BJ (cell line): ENCODE data around the gene FAM174C. TPM values are rescaled to one million over a fixed set of nuclear protein-coding genes. Genes with fewer than 3 reads are reported as not detected.
A peak's percentile ranks its signal among the peaks of the same experiment; 100 is the strongest.

Experiments used
- CTCF ChIA-PET: fragments of 350-600 bp; formaldehyde crosslinking; extraction: SDS; loops from one replicate; lab custom pipeline; 2021; ENCODE audit warnings: antibody characterized with exemption, inconsistent platforms; lab: Yijun Ruan, JAX
- POLR2A ChIA-PET: fragments of 300-600 bp; sonication (Branson Sonifier 250); formaldehyde crosslinking; extraction: SDS; loops from one replicate; lab custom pipeline; 2021; ENCODE audit warnings: antibody characterized with exemption; lab: Charles Lee
- DNase-seq: peaks from one replicate; pipeline ENCODE4 v3.0.0-alpha.2; 2011; ENCODE audit warnings: low read depth
- H3K27me3 ChIP-seq: 2 replicates; pipeline ENCODE4 v1.6.0; 2011; ENCODE audit warnings: low read length; ENCODE audit not compliant: control insufficient read depth, insufficient read depth
- H3K36me3 ChIP-seq: 2 replicates; pipeline ENCODE4 v1.5.1; 2011; ENCODE audit warnings: low read length; ENCODE audit not compliant: control insufficient read depth, insufficient read depth
- H3K4me3 ChIP-seq: 2 replicates; pipeline ENCODE4 v1.5.1; 2011; ENCODE audit warnings: low read depth, mild to moderate bottlenecking, control low read depth, low read length
- polyA plus RNA-seq: library from polyadenylated mRNA; depleted of rRNA; stranded (reverse); fragments of >200 nt; gene quantifications from 2 replicates; pipeline ENCODE4 v1.2.3, GENCODE V29; 2011
- TF ChIP-seq, protein P1 (sequence below): IDR thresholded peaks from 2 replicates; pipeline ENCODE4 v1.5.1; 2011; ENCODE audit warnings: low read depth, mild to moderate bottlenecking, control low read depth, inconsistent platforms, low read length, moderate library complexity; ENCODE audit not compliant: insufficient read depth

Gene FAM174C
- polyA plus RNA-seq, 1 experiment, result 37.5 TPM

DNA sequence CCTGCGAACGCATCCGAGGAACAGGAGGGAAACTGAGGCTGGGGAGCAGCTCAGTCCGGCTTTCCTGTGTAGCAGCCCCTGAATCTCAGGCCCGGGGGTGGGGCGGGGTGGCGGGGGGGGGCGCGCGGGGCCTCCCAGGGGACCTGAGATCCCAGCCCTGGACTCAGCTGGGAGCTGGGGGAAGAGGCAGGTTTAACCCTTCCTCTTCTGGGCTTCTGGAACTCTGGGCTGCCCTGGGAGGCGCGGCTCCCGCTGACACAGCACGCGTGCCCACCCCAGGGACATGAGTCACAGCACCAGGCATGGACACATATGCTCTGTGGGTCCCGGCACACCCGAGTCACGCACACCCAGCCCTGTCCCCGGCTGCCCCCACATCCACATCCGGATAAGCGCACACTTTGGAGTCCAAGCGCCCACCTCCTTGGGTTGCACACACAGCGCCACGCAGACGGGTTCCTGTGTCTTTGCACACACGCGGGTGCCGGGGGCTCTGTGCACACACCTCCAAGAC lies 9.7 kb upstream of the FAM174C start:
- TF ChIP-seq, protein P1, sequence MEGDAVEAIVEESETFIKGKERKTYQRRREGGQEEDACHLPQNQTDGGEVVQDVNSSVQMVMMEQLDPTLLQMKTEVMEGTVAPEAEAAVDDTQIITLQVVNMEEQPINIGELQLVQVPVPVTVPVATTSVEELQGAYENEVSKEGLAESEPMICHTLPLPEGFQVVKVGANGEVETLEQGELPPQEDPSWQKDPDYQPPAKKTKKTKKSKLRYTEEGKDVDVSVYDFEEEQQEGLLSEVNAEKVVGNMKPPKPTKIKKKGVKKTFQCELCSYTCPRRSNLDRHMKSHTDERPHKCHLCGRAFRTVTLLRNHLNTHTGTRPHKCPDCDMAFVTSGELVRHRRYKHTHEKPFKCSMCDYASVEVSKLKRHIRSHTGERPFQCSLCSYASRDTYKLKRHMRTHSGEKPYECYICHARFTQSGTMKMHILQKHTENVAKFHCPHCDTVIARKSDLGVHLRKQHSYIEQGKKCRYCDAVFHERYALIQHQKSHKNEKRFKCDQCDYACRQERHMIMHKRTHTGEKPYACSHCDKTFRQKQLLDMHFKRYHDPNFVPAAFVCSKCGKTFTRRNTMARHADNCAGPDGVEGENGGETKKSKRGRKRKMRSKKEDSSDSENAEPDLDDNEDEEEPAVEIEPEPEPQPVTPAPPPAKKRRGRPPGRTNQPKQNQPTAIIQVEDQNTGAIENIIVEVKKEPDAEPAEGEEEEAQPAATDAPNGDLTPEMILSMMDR, result no peak
- peak overlapping the region; percentile 56 for H3K4me3 ChIP-seq
- no peaks in the 10 kb centered on the region; the same call in 1 of the 2 replicates for H3K36me3 ChIP-seq
- ChIA-PET POLR2A (interaction anchor here (2.1 to 2.2 kb wide), 2 partner anchors 12 to 22 kb away, joined by 12 to 18 read pairs; no protein-coding TSS in a partner anchor), CTCF (interaction anchor here (0.6 to 12.8 kb wide), 9 partner anchors 10 to 236 kb away, joined by 3 to 437 read pairs (median 6); partner anchors contain the start of genes ATP5F1D and FAM174C)
- no peaks in the 10 kb centered on the region for H3K27me3 ChIP-seq
- DNase-seq, result no peak

DNA sequence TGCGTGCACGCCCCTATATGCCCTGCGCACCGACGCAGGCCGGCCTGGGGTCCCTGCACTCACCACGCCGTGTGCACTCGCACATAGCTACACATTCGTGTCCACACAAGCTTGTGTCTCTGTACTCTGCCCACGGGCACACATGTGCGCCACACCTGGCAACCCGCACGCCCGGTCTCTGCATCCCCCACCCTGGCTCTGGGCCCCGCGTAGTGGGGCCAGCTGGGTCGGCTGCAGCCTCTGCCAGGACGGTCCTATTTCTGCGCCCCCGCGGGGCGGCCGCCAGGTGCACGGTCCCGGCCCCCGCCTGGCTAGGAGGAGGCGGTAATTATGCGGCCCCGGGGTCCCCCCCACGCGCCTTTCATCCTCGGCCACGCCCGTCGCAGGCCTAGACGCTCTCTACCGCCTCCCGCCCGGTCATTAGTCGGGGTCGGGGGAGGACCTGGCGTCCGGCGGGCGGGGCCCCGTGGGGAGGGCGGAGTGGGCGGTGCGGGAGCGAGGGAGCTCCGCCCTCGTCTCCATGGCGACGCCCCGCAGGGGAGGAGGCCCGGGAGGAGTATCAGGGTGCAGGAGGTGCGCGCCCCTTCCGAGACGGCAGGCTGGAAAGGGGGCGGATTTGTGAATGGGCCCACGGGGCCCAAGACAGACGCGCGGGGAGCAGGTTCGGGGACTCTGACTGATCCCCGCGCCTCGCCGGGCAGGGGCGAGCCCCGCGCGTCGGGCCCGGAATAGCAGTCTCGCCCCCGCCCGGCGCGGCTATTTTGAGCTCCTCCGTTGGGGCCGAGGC lies 9.0 kb upstream of the FAM174C start:
- ChIA-PET POLR2A (interaction anchor here (0.5 to 2.2 kb wide), 7 partner anchors 8 to 246 kb away, joined by 4 to 20 read pairs (median 6); no protein-coding TSS in a partner anchor), CTCF (interaction anchor here (0.6 to 12.8 kb wide), 19 partner anchors 9 to 409 kb away, joined by 3 to 437 read pairs (median 5); partner anchors contain the start of genes ATP5F1D and FAM174C)
- H3K27me3 ChIP-seq, result no peaks in the 10 kb centered on the region
- DNase-seq, result no peak
- TF ChIP-seq, protein P1, result no peak
- peaks cover 5% of the 10 kb centered on the region for H3K36me3 ChIP-seq
- H3K4me3 ChIP-seq, result peak overlapping the region; percentile 56

DNA sequence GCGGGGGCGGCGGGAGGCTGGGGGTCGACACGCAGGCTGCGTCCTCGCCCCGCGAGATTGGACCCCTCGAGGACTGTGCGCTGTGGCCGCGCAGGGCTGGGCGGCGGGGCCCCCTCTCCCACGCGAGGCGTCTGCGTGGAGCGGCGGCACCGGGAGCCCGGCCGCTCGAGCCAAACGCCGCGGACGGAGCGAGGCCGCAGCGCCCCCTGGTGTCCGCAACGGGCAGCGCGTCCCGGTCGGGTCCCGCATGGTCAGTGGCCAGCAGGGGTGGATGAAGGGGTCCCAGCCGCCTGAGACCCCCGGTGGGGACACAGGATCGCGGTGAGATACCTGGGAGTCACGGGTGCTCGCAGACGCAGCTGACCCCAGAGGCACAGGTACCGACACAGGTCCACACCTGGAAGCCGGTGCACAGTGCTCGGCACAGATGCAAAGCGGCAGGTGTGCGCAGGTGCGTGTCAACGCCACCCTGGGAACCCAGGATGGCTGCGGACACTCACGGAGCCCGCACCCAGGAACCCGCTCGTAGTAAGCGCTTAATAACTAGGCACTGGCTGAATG lies 8.3 kb upstream of the FAM174C start:
- POLR2A ChIA-PET, result interaction anchor here (0.5 to 2.2 kb wide), 7 partner anchors 8 to 247 kb away, joined by 4 to 20 read pairs (median 6); no protein-coding TSS in a partner anchor
- Histone ChIP-seq H3K36me3 (peaks cover 11% of the 10 kb centered on the region), H3K4me3 (peak overlapping the region; percentile 56), H3K27me3 (no peaks in the 10 kb centered on the region)
- TF ChIP-seq, protein P1, result peak; percentile 77
- DNase-seq, result no peak
- CTCF ChIA-PET, result interaction anchor here (0.6 to 12.8 kb wide), 18 partner anchors 9 to 410 kb away, joined by 3 to 437 read pairs (median 4); partner anchors contain the start of genes ATP5F1D, CNN2 and FAM174C

DNA sequence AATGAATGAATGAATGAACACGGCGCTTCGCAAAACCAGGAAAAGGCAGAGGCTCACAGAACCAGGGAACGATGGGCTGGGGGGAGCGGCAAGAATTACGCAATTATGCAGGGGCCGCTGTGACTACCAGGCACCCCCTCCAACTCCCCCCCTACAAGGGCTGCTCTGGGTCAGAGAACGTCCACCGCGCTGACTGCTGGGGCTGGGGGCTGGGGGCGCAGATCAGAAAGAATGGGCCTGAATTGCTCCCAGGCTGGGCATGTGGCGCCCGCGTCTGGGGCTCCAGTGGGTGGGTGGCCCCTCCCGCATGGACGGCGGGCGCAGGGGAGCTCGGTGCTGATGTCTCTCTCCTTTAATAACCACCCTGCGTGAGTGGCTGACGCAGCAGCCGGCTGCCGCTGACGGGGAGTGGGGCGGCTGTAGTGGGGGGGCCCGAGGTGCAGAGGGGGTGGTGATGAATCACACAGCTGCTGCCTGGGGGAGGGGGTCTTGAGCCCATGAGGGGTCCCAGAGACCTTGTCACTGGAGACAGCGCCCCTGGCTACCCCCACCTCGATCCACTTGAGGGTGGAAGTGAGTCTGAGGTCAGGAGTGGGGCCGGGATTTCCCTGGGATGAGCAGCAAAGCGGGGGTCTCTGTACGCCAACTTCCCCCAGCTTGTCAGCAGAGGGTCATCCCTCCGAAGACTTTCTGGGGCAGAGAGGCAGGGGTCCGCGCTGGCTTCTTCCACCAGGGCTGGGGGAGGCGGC lies 7.7 kb upstream of the FAM174C start:
- H3K36me3 ChIP-seq, result peaks cover 15% of the 10 kb centered on the region
- peak overlapping the region; percentile 56 for H3K4me3 ChIP-seq
- CTCF ChIA-PET, result interaction anchor here (0.7 to 12.8 kb wide), 10 partner anchors 8 to 461 kb away, joined by 3 to 437 read pairs (median 6); partner anchors contain the start of genes ATP5F1D and CNN2
- H3K27me3 ChIP-seq, result no peaks in the 10 kb centered on the region
- DNase-seq, result no peak
- POLR2A ChIA-PET, result no interaction called here
- TF ChIP-seq, protein P1, result no peak
